C4-2B (cell line): ENCODE measurements around the gene RSRP1.

ENCODE experiments used
- CTCF ChIP-seq: fragments of 450-650 bp; conservative IDR thresholded peaks from 2 replicates; pipeline ENCODE4 v1.5.1; 2017; ENCODE audit warnings: mild to moderate bottlenecking
- ZFX ChIP-seq: fragments of 450-650 bp; IDR thresholded peaks from 2 replicates; pipeline ENCODE4 v1.6.1; 2017

- TF ChIP-seq CTCF = no peak
- TF ChIP-seq ZFX = no peak
Measured at GRCh38 chr1:25253911-25254310, 6.7 kb upstream of the RSRP1 start.
